NCI-H82 treated with DMSO at 0.1 percent for 48 hours (cell line): ENCODE data around the gene FNDC8.
"Not testable (repeated sequence)": the region's sequence is repeated elsewhere in the genome, so short reads cannot be mapped to it uniquely, and the experiment has no call there.

Experiments used
- DNase-seq: peaks from one replicate; lab custom pipeline; 2025; ENCODE audit not compliant: unreplicated experiment; lab: John Stamatoyannopoulos, UW

Gene FNDC8

GRCh38 chr17:35094902-35095301 is 26.5 kb upstream of the FNDC8 start:
- DNase-seq = no peak

- DNase-seq = no peak
Observed at GRCh38 chr17:35095741-35096140, 25.7 kb upstream of the FNDC8 start.

DNA sequence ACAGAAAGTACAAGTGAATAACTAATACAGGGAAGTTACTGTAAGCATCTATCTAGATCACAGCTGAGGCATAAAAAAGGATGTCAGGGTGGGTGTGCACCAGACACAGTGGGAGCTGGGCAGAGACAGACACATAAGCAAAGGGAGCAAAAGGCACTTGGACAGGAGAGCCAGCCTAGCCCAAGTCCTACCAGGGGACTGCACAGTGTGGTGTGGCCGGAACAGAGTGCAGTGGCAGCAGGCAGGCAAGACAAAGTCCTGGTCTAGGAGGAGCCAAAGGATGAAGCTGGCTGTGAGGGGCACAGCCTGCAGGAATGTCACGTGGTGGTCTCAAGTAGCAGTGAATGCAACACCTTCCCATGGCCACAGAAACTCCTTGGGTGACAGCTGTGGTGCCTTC is 23.6 kb upstream of the FNDC8 start:
- no peak for DNase-seq

DNA sequence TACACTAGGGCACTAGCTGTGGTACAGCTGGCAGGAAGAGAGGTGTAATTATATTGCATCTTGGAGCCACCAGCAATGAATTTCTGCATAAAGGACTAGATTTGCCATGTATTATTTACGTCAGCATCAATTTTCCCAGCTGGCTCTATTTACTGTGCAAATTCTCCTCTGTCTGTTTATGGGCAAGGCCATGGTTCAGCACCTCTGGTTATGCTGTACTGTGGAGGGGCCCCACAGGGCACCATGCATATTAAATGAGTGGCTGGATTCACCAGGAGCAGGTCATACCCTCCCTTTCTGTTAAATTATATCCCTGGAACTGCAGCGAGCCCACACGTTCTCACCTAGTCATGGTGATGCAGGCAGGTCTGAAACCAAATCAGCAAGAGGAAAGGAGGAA is 21.5 kb upstream of the FNDC8 start:
- DNase-seq = no peak

DNA sequence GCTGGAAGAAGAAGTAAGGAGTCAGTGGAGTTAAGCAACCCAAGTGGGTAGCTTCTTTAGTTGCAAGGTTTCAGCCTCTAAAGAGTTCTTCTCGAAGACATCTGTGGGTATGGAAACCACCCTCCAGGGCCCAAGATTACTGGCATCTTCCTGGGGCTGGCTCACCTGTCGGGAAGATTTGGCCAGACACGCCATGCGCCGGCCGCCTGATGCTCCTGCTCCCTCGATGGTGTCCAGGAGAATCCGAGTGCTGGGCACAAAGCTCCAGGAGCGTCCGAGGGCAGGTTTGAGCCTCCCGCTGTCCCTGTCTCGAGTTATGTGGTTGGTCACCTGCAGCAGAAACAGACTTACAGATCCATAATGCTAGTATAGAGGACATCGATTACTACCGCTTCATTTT is 20.4 kb upstream of the FNDC8 start:
- DNase-seq = no peak

- no peak for DNase-seq
Observed at GRCh38 chr17:35101725-35102124, 19.7 kb upstream of the FNDC8 start.

- no peak for DNase-seq
Observed at GRCh38 chr17:35103271-35103670, 18.1 kb upstream of the FNDC8 start.

DNA sequence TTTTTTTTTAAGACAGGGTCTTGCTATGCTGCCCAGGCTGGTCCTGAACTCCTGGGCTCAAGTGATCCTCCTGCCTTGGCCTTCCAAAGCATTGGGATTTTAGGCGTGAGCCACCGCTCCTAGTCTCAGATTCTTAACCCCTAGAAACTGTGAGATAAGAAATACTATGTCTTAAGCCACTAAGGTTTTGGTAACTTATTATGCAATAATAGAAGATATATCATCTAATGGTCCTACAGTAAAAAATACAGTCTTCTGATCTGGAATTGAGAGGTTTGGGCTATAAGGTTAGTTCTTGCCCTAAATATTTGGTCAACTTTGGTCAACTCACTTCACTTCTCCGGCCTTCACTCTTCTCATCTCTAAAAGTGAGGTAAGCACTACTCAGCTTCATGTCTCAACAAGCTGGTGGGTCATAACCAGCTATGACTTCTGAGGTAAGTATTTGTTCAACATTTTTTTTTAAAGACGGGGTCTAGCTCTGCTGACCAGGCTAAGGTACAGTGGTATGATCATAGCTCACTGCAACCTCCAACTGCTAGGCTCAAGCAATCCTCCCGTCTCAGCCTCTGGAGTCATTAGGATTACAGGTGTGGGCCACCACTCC is 16.5 kb upstream of the FNDC8 start:
- no peak for DNase-seq

- not testable (repeated sequence) for DNase-seq
Observed at GRCh38 chr17:35110791-35111190, 10.6 kb upstream of the FNDC8 start.

DNA sequence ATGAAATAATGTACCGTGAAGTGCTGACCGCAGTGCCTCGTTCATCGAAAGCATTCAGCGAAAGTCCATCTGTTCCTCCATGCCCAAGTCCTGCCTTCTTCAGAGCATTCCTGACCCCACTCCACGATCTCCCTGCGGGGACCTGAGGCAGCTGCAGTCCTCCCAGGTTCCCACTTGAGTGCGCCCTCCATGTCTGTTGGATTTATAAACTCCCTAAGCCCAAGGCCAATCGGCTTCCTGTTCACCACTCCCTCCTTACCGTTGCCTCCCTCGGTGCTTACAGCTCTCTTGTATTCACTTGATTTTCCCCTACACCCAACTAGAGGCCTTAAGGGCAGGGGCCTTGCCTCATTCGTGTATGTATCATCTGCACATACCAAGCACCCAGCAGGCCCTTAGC is 4.6 kb upstream of the FNDC8 start:
- DNase-seq = no peak

DNA sequence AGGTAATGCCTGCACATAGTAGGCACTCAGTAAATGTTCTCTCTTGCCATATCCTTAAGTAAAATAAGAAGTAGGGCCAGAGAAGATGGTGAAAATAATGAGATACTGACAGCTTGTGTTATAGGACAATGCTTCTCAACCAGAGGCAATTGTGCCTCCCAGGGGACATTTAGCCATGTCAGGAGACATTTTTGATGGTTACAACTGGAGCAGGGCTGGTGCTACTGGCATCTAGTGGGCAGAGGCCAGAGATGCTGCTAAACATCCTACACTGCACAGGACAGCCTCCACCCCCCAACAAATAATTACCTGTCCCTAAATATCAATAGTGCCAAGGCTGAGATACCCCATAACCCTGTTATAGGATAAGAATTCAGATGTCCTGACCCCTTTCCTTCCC is 3.4 kb upstream of the FNDC8 start:
- DNase-seq = no peak

DNA sequence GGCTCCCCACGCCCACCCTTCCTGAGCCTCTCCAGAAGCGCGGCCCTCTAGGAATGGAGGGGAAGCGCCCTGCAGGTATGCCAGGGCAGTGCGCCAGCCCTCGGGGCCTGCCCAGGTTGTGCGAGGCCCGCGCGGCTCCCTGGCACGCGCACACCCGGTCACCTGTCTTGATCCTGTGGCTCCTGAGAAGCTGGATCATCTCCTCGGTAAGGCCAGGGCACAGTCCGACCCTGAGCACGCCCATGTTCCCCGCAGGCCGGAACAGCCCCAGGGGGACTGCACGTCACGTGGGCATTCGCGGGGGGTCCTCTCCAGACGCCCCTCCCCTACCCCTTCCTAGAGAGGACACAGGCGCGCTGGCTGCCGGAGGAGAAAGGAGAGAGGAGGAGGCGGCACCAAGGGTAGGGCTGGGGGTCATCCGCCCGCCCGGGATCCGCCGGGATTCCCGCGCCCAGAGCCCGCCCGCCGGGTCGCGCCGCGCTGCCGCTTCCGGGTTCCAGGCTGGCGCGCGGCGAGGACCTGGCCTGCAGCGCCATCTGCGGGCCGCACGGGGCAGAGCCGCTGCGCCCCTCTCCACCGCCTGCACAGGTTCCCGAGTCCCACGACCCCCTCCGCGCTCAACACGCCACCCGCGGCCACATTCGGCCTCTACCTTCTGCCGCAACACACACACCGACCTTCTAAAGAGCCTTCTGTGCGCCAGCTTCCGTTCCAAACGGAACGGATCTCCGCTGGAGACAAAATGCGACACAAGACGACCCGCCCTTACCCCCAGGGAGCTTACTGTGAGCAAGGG is 1.8 kb upstream of the FNDC8 start, which contains the start of gene RAD51D:
Gene RAD51D (minus strand): TSS at position 491 of the 796 bp plus-strand sequence. CDS start 247 bp downstream, at position 244.
- DNase-seq = peak; percentile 65

DNA sequence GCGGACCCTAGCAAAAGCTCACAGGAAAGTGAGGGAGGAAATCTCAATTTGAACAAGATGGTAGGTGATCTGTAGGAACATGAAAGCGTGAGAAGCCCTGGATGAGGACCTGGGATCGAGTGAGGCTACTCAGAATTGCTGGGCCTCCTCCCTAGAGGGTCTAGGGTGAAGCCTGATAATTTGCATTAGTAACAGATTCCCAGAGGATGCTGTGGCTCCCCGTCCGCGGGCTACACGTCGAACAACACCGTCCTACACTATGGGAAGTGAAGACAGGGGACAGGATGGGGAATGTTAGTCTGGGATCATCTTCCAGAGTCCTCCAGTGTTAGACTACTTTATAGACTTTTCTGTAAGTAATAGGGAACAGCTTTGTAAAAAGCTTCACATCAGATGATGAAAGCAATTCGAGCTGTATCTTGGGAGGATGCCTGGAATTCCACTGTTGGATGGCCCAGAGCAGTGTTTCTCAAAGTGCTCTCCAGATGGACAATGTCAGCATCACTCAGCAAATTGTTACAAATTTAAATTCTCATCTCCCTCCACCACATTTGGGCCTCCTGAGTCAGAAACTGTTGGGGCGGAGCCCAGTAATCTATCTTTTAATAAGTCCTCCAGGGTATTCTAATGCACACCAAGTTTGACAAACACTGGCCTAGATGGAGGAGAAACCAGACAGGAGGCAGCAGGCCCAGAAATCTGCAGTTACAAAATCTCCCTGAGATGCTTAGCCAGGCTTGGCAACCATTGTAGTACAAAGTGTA is 6.5 kb downstream of the FNDC8 start:
- no peak for DNase-seq

- no peak for DNase-seq
Observed at GRCh38 chr17:35129154-35129972, 7.9 kb downstream of the FNDC8 start.

DNA sequence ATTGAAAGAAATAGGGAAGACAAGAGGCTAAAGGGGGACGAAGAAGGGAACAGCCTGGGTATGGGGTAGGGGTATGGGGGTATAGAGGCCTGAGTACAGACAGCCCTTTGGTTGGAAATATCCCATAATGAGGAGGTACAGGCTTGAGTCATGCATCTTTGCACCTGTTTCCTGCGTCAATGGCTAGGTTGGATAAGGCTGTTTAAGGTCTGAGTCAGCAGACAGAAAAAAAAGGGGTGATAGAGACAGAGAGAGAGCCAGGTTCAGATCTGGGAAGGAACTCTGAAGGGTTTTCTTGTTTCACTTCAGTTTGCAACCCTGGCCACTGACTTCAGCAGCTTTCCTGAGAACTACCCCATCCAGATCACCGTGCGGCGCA is 8.5 kb downstream of the FNDC8 start:
- no peak for DNase-seq

GRCh38 chr17:35130392-35130791 is 9.0 kb downstream of the FNDC8 start:
- no peak for DNase-seq

DNA sequence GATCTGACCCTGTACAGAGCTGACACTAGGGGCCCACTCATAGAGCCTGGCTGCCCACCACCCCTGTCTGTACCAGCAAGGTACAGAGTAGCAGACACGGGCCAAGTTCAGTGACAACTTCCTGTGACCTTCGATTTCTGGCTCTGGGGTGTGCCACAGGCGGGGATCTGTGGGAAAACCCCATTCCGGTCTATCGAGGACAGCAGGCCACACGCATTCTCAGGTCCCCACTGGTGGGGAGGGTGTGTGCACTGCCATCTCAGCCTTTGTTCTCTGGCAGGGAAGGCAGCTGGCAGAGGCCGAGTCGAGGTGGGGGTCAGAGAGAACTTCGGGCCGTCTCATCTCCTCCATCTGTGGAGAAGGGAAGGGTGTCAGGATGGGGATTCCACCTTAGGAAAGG is 10.7 kb downstream of the FNDC8 start:
- no peak for DNase-seq

GRCh38 chr17:35132816-35133550 is 11.6 kb downstream of the FNDC8 start:
- no peak for DNase-seq

GRCh38 chr17:35135322-35135721 is 13.9 kb downstream of the FNDC8 start:
- DNase-seq = no peak

DNA sequence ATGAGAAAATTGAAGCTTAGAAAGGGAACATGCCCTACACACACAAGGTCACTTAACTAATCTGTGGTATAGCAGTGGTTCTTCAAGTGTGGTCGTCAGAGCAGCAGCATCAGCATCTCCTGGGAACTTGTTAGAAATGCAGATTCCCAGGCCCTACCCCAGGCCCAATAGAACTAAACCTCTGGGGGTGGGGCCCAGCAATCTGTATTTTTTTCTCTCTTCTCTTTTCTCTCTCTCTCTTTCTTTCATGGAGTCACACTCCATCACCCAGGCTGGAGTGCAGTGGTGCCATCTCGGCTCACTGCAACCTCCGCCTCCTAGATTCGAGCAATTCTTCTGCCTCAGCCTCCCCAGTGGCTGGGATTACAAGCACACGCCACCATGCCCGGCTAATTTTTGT is 16.8 kb downstream of the FNDC8 start:
- DNase-seq = no peak
